Measurements from ENCODE around the gene PSTPIP1.

GRCh38 chr15:77010857-77011256, 15.9 kb downstream of the PSTPIP1 start:
- no peak for TF ChIP-seq CTCF (conservative IDR thresholded peaks at IDR 0.05; ENCODE audit: low read length)
- TF ChIP-seq EZH2phosphoT487 (IDR thresholded peaks at IDR 0.05; ENCODE audit: borderline replicate concordance), result no peak
